Endothelial cell (in vitro differentiated cells): ENCODE measurements around the gene LGALS1. TPM values are rescaled to one million over a fixed set of nuclear protein-coding genes. Genes with fewer than 3 reads are reported as not detected.

ENCODE experiments used
- DNase-seq: peaks from one replicate; pipeline ENCODE4 v3.0.0; 2021; ENCODE audit warnings: low spot score
- H3K27ac Mint-ChIP-seq: one replicate; pipeline ENCODE4 v1.8.0; 2021; ENCODE audit warnings: mixed read lengths, inconsistent platforms; ENCODE audit not compliant: unreplicated experiment
- H3K27me3 Mint-ChIP-seq: one replicate; pipeline ENCODE4 v1.8.0; 2021; ENCODE audit warnings: mild to moderate bottlenecking, moderate library complexity, mixed read lengths, inconsistent platforms; ENCODE audit not compliant: unreplicated experiment
- H3K36me3 Mint-ChIP-seq: one replicate; pipeline ENCODE4 v1.8.0; 2021; ENCODE audit warnings: mild to moderate bottlenecking, low read depth, mixed read lengths, inconsistent platforms; ENCODE audit not compliant: unreplicated experiment
- H3K4me1 Mint-ChIP-seq: one replicate; pipeline ENCODE4 v1.8.0; 2021; ENCODE audit warnings: mild to moderate bottlenecking, mixed read lengths, inconsistent platforms; ENCODE audit not compliant: unreplicated experiment
- H3K4me3 Mint-ChIP-seq: one replicate; pipeline ENCODE4 v1.8.0; 2021; ENCODE audit warnings: mild to moderate bottlenecking, mixed read lengths, inconsistent platforms; ENCODE audit not compliant: unreplicated experiment
- H3K9me3 Mint-ChIP-seq: one replicate; pipeline ENCODE4 v1.8.0; 2021; ENCODE audit warnings: mixed read lengths, inconsistent platforms; ENCODE audit not compliant: unreplicated experiment
- total RNA-seq: library from RNA; stranded (reverse); fragmentation: NEBNext Ultra II Directional; extraction: Animal tissue kit (Norgen Biotek cat#: 25700); gene quantifications from one replicate; pipeline ENCODE4 v1.2.1, GENCODE V29; 2021; ENCODE audit not compliant: unreplicated experiment
- TF ChIP-seq, protein P1 (sequence below): fragments of 200-600 bp; sonication (generic); IDR thresholded peaks from one replicate; pipeline ENCODE4 v1.5.0; 2021; ENCODE audit warnings: antibody characterized with exemption; ENCODE audit not compliant: unreplicated experiment

The LGALS1 gene
- total RNA-seq, 1 donor from 2014 or later = 18.6 TPM

DNA sequence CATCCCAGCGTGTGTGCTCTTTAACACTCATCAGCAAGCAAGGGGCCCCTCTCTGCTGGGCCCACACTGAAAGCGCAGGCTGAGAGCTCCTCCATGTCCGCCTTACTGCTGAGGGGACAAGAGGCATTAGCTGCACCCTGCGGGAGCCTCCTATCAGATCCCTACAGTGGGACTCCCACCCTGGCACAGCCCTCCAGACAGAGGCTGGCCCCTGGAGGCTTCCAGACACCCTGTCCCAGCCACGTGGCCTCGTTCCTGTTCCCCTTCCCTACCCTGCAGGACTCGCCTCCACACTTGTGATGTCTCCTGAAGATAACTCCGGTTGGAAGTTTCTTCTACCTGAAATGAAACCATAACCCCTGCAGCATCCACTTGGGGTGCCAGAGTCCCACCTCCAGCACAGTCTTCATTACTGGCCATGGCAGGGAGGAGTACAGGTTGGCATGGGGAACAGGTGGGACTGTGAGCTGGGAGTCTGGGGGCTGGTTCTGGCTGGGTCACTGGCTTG lies 41.0 kb upstream of the LGALS1 start:
- DNase-seq = no peak
- H3K4me3 Mint-ChIP-seq = no peak overlapping the region
- TF ChIP-seq, protein P1, sequence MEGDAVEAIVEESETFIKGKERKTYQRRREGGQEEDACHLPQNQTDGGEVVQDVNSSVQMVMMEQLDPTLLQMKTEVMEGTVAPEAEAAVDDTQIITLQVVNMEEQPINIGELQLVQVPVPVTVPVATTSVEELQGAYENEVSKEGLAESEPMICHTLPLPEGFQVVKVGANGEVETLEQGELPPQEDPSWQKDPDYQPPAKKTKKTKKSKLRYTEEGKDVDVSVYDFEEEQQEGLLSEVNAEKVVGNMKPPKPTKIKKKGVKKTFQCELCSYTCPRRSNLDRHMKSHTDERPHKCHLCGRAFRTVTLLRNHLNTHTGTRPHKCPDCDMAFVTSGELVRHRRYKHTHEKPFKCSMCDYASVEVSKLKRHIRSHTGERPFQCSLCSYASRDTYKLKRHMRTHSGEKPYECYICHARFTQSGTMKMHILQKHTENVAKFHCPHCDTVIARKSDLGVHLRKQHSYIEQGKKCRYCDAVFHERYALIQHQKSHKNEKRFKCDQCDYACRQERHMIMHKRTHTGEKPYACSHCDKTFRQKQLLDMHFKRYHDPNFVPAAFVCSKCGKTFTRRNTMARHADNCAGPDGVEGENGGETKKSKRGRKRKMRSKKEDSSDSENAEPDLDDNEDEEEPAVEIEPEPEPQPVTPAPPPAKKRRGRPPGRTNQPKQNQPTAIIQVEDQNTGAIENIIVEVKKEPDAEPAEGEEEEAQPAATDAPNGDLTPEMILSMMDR = no peak
- H3K9me3 Mint-ChIP-seq = no peaks in the 10 kb centered on the region
- peaks cover 8% of the 10 kb centered on the region for H3K36me3 Mint-ChIP-seq
- H3K27ac Mint-ChIP-seq = no peak overlapping the region
- H3K4me1 Mint-ChIP-seq = peaks cover 13% of the 10 kb centered on the region
- peaks cover 4% of the 10 kb centered on the region for H3K27me3 Mint-ChIP-seq

DNA sequence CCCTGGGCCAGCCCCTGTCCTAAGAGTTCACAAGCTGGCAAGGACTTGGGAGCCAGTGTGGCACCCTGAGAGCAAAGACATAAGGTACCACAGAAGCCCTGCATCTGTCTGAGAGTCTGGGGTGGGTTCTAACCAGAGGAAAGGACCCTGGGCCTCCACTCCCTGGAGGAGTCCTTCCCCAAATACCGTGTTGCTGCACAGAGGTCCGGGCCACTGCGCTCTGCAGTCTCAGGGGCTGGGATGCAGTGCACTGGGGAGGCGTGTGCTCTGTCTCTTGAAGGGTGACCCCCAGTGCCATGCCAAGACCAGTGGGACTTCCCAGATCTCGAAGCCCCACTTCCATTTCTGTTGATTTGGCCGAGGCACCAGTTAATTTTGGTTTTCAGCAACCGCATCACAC lies 40.3 kb upstream of the LGALS1 start:
- Mint-ChIP-seq H3K4me1 (peaks cover 13% of the 10 kb centered on the region), H3K36me3 (peaks cover 8% of the 10 kb centered on the region), H3K27me3 (peaks cover 4% of the 10 kb centered on the region), H3K27ac (no peak overlapping the region), H3K9me3 (no peaks in the 10 kb centered on the region), H3K4me3 (no peak overlapping the region)
- TF ChIP-seq, protein P1 = no peak
- DNase-seq = no peak

DNA sequence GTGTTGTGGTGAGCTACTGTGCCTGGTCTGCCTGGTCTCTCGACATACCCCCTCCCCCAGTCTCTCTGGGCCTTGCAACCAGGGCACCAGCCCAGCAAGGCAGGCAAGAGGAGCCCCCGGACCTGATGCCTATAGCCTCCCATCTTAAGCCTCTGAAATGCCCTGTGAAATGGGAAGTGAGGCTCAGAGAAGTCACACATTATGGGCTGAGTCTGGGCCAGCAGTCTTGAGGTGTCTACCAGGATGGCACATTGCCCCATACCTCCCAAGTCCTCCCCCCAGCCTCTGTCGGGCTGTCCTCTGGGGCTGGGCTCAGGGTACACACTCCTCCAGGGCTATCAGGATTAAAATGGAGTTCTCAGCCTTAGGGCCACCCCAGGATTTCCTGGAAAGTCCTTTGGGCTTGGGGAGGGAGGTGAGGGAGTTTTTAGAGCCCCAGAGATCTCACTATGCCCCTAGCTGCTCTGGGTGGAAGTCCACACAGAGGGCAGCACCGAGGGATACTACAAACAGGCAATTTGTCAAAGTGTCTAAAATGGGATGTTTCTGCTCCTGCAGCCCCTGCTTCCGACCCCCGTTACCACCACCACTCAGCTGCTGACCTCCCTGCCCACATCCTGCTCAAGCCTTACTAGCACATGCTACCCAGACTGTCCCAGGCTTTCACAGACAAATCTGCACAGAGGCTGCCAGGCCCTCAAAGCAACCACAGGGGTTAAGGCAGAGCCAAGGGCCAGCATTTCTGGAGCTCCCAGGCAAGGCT lies 39.1 kb upstream of the LGALS1 start:
- DNase-seq = no peak
- TF ChIP-seq, protein P1 = no peak
- Mint-ChIP-seq H3K27me3 (peaks cover 4% of the 10 kb centered on the region), H3K4me3 (no peak overlapping the region), H3K36me3 (peaks cover 4% of the 10 kb centered on the region), H3K4me1 (peaks cover 13% of the 10 kb centered on the region), H3K27ac (peak overlapping the region; percentile 72), H3K9me3 (no peaks in the 10 kb centered on the region)

DNA sequence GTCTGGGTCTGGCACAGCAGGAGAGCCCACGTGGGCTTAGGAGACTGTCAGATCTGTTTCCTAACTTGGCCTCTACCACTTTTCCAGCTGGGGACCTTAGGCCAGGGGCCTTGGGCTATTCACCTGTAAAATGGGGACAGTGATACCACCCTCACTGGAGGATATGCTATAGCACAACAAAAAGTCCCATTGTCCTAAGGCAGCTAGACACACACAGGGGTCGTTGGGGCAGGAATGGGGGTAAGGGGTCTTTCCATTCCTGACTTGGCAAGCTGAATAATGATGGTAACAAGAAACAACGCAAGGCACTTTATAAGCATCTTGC lies 38.5 kb upstream of the LGALS1 start:
- peaks cover 13% of the 10 kb centered on the region for H3K4me1 Mint-ChIP-seq
- H3K27ac Mint-ChIP-seq = no peak overlapping the region
- H3K27me3 Mint-ChIP-seq = peaks cover 3% of the 10 kb centered on the region
- no peak for DNase-seq
- peaks cover 4% of the 10 kb centered on the region for H3K36me3 Mint-ChIP-seq
- H3K4me3 Mint-ChIP-seq = no peak overlapping the region
- TF ChIP-seq, protein P1 = no peak
- no peaks in the 10 kb centered on the region for H3K9me3 Mint-ChIP-seq

DNA sequence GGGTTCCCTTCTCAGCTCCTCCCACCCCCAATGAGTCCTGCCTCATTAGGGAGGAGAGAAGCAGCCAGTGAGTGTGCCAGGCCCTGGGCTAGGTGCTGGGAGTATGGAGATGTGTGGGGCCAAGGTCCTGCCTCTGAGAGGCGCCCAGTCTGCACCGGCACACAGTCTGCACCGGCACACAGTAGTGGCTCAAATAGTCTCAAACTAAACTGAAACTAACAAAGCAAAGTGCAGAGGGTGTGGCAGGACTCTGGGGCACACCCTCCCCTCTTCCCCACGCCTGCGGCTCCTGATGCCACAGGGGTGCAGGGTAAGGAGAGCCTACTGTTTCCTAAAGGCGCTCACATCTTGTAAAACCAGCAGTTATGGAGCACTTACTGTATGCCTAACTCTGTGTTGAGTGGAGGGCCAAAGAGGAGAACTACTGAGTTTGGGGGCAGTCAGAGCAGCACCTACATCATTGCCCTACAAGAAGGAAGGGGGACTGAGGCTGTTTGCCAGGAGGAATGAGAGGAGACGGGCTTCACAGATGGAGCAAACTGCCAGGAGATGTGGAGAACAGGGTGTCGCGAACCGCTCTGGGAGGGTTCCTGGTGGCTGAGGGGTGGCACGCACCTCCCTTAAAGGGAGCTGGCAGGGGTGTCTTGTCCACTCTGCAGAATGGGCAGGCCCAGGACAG lies 36.9 kb upstream of the LGALS1 start:
- Mint-ChIP-seq H3K36me3 (peaks cover 4% of the 10 kb centered on the region), H3K27ac (no peak overlapping the region), H3K9me3 (no peaks in the 10 kb centered on the region), H3K4me1 (peaks cover 10% of the 10 kb centered on the region), H3K4me3 (peak overlapping the region; percentile 88), H3K27me3 (peaks cover 4% of the 10 kb centered on the region)
- TF ChIP-seq, protein P1 = no peak
- DNase-seq = no peak
